ENCODE data around the gene ADGRG6. TPM values are rescaled to one million over a fixed set of nuclear protein-coding genes. Genes with fewer than 3 reads are reported as not detected.

Gene ADGRG6
- total RNA-seq, 1 donor from 2014 or later = 0.39 TPM

- H3K27me3 ChIP-seq = no peaks in the 10 kb centered on the region
These were observed 97.9 kb downstream of the ADGRG6 start for GRCh38 chr6:142399739-142400138.

GRCh38 chr6:142400495-142400894 is 98.7 kb downstream of the ADGRG6 start:
- Mint-ChIP-seq H3K4me3 (no peak overlapping the region), H3K36me3 (no peaks in the 10 kb centered on the region), H3K4me1 (peaks cover 3% of the 10 kb centered on the region), H3K27ac (peak overlapping the region; percentile 60), H3K27me3 (ENCODE audit: insufficient read depth, low read depth) (no peaks in the 10 kb centered on the region), H3K9me3 (no peaks in the 10 kb centered on the region)
- no peak for TF ChIP-seq EZH2phosphoT487 (IDR thresholded peaks at IDR 0.05)
- TF ChIP-seq EZH2 (IDR thresholded peaks at IDR 0.05) = no peak
- no peak for TF ChIP-seq CTCF (IDR thresholded peaks at IDR 0.05)
- no peak overlapping the region for H3K9ac ChIP-seq
- no peaks in the 10 kb centered on the region for H3K79me2 ChIP-seq (ENCODE audit: low read depth)
- no peaks in the 10 kb centered on the region for H3K9me3 ChIP-seq (ENCODE audit: low read depth)
- H3K27ac ChIP-seq = no peak overlapping the region
- no peaks in the 10 kb centered on the region for H3K4me1 ChIP-seq
- DNase-seq (ENCODE audit: low spot score) = no peak
- no peaks in the 10 kb centered on the region for H3F3A ChIP-seq (ENCODE audit: low read depth)
- H3K36me3 ChIP-seq = no peaks in the 10 kb centered on the region
- peak overlapping the region; percentile 88 for H2AFZ ChIP-seq (replicated peaks)
- no peak overlapping the region for H3K4me3 ChIP-seq
- H3K4me2 ChIP-seq = no peak overlapping the region
- H4K20me1 ChIP-seq (ENCODE audit: low read depth) = no peaks in the 10 kb centered on the region
- H3K27me3 ChIP-seq = no peaks in the 10 kb centered on the region

More at GRCh38 chr6:142399739-142400138, 97.9 kb downstream of the ADGRG6 start:
- H2AFZ ChIP-seq (replicated peaks) = no peak overlapping the region
- no peak overlapping the region for H3K4me3 ChIP-seq
- H3K27ac ChIP-seq = no peak overlapping the region
- no peaks in the 10 kb centered on the region for H3K79me2 ChIP-seq (ENCODE audit: low read depth)
- Mint-ChIP-seq H3K4me3 (no peak overlapping the region), H3K36me3 (no peaks in the 10 kb centered on the region), H3K4me1 (peaks cover 3% of the 10 kb centered on the region), H3K27me3 (ENCODE audit: insufficient read depth, low read depth) (no peaks in the 10 kb centered on the region), H3K9me3 (no peaks in the 10 kb centered on the region), H3K27ac (no peak overlapping the region)
- no peaks in the 10 kb centered on the region for H3K4me1 ChIP-seq
- H3F3A ChIP-seq (ENCODE audit: low read depth) = no peaks in the 10 kb centered on the region
- no peaks in the 10 kb centered on the region for H3K36me3 ChIP-seq
- no peak for DNase-seq (ENCODE audit: low spot score)
- H4K20me1 ChIP-seq (ENCODE audit: low read depth) = no peaks in the 10 kb centered on the region
- no peak overlapping the region for H3K9ac ChIP-seq
- H3K9me3 ChIP-seq (ENCODE audit: low read depth) = no peaks in the 10 kb centered on the region
- TF ChIP-seq CTCF (IDR thresholded peaks at IDR 0.05) (no peak), EZH2phosphoT487 (IDR thresholded peaks at IDR 0.05) (no peak), EZH2 (IDR thresholded peaks at IDR 0.05) (no peak)
- H3K4me2 ChIP-seq = no peak overlapping the region

- no peak for TF ChIP-seq CTCF (IDR thresholded peaks at IDR 0.05)
- TF ChIP-seq EZH2 (IDR thresholded peaks at IDR 0.05) = no peak
- TF ChIP-seq EZH2phosphoT487 (IDR thresholded peaks at IDR 0.05) = no peak
- no peaks in the 10 kb centered on the region for H3K9me3 ChIP-seq (ENCODE audit: low read depth)
- no peaks in the 10 kb centered on the region for H3K27me3 Mint-ChIP-seq (ENCODE audit: insufficient read depth, low read depth)
- no peak overlapping the region for H3K27ac Mint-ChIP-seq
- no peaks in the 10 kb centered on the region for H3F3A ChIP-seq (ENCODE audit: low read depth)
- H3K4me1 ChIP-seq = no peaks in the 10 kb centered on the region
- H4K20me1 ChIP-seq (ENCODE audit: low read depth) = no peaks in the 10 kb centered on the region
- no peaks in the 10 kb centered on the region for H3K4me1 Mint-ChIP-seq
- no peaks in the 10 kb centered on the region for H3K79me2 ChIP-seq (ENCODE audit: low read depth)
- no peak overlapping the region for H3K9ac ChIP-seq
- no peak overlapping the region for H3K4me3 Mint-ChIP-seq
- no peak overlapping the region for H3K27ac ChIP-seq
- H2AFZ ChIP-seq (replicated peaks) = no peak overlapping the region
- no peak overlapping the region for H3K4me3 ChIP-seq
- no peak overlapping the region for H3K4me2 ChIP-seq
- no peak for DNase-seq (ENCODE audit: low spot score)
- no peaks in the 10 kb centered on the region for H3K36me3 Mint-ChIP-seq
- no peaks in the 10 kb centered on the region for H3K9me3 Mint-ChIP-seq
- H3K27me3 ChIP-seq = no peaks in the 10 kb centered on the region
- no peaks in the 10 kb centered on the region for H3K36me3 ChIP-seq
These were observed 100.0 kb downstream of the ADGRG6 start for GRCh38 chr6:142401838-142402237.
